NCI-H510A (cell line): ENCODE results near the gene OR1J4.
"Not testable (repeated sequence)": the region's sequence is repeated elsewhere in the genome, so short reads cannot be mapped to it uniquely, and the experiment has no call there.

Experiments used
- DNase-seq: peaks from one replicate; lab custom pipeline; 2025; lab: John Stamatoyannopoulos, UW

OR1J4 gene

DNA sequence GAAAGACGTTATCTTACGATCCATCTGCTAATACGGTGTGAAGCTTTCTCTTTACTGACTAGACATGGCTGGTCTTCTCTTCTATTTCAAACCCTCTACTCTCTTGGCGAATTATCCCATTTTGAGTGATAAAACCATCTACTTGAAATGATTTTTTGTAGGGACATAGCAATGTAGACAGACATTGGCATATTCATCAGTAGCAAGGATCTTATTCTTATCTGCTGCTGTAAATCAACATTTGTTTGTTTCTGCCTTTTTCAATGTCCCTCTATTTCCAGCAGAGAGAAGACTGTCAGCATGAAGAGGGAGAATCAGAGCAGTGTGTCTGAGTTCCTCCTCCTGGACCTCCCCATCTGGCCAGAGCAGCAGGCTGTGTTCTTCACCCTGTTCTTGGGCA, at the start of gene OR1J4:
Gene OR1J4, plus strand, starts transcription at position 301 of the 400 bp plus-strand sequence. Its CDS starts 0 bp downstream, at position 301.
- no peak for DNase-seq

DNA sequence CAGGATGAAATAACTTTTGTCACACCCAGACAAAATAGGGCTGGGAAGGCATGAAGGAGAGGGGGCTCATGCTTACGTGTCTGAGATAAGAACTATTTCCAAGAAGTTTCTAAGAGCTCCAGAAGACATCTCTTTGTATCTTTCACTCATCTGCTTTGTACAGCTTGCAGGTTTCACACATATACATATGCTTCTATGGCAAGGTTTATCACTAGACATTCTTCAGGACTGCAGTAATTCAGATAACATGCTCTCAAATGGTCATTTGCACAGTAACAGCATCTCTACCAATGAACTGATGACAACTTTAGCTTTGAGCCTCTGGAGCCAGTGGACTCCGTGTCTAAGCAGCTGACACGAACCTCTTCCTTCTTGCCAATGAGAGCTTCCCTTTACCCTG, 44.4 kb upstream of the OR1J4 start:
- no peak for DNase-seq

GRCh38 chr9:122475717-122476116, 43.2 kb upstream of the OR1J4 start:
- DNase-seq = no peak

- no peak for DNase-seq
These were observed 41.6 kb upstream of the OR1J4 start for GRCh38 chr9:122477346-122477745.

DNA sequence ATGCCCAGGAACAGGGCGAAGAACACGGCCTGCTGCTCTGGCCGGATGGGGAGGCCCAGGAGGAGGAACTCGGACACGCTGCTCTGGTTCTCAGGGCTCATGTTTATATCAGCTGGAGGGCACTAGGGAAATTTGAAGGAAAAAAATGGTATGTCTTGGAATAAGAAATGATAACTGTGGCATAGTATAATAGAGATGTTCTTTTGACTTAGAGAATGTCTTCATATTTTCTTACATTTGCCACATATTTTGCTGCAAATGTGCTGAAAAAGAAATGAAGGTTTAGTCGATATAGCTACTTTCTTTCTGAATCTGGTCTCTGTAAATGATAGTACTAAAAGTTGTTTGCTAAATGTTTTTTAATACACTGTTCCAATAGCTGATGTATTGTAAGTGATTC, 41.1 kb upstream of the OR1J4 start, which contains the start of gene OR1J1:
Gene OR1J1, minus strand, starts transcription at position 101 of the 400 bp plus-strand sequence. Its CDS starts 0 bp downstream, at position 101.
- DNase-seq = no peak

DNA sequence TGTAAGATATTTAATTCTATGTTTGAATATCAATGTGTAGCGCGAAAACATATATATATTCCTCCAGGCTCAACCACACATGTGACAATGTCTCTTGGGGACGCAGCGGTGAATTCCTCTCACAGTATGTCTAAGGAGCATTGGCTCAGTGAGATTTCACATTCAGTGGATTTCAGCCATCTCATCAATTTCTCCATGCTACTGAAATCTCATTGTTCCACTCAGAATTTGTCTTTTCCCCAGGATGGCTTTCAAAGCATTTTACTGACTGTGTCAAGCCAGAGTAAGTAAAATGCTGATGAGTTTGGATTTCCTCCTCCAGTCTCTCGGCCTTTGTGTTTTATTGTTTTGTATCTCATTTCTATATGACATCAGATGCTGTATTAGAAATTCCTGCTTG, 39.9 kb upstream of the OR1J4 start:
- no peak for DNase-seq

DNA sequence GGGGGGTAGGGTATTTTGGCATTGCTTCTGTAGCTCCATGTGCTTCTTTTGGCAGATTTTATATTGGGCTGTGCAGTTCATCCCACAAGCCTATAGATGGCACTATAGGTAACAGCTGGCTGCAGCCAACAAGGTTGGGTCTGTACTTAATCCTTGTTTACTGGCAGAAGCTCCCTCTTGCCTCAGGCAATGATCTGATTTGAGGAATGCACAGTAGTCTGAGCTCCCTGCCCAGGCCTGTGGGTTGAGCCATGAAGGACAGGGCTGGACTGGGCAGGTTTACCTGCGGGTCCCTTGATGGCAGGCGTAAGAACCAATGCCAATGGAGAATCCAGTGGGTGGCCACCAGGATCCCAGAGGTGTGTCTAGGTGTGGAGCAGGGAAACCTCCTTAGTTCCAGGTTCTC, 20.1 kb upstream of the OR1J4 start:
- no peak for DNase-seq

DNA sequence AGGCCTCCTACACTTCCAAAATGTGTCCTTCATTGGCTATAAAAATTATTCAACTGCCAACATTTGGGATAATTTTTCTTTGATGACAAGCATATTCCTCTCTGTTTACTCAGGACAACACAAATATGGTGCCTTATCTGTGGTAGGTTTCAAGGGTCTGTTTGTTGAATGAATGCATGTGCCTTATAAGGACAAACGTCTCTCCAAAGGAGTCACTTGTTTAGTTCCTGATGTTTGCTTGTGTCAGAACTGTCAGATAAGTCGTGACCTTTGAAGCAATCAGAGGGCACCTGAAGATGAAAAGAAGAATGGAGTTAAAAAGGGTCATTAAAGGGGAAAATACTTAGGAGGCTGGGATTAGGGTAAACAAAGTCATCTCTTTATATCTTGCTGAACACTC, 12.0 kb upstream of the OR1J4 start:
- no peak for DNase-seq

DNA sequence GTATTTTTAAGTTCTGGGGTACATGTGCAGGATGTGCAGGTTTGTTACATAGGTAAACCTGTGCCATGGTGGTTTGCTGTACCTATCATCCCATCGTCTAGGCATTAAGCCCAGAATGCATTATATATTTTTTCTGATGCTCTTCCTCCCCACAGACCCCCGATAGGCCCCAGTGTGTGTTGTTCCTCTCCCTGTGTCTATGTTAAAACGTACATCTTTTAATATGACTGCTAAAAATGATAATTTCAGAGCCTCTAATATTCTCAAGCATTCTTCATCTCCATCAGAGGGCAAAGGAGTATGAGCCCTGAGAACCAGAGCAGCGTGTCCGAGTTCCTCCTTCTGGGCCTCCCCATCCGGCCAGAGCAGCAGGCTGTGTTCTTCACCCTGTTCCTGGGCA, 8.4 kb upstream of the OR1J4 start, which contains the start of gene OR1J2:
Gene OR1J2, plus strand, starts transcription at position 301 of the 400 bp plus-strand sequence. Its CDS starts 0 bp downstream, at position 301.
- no peak for DNase-seq

DNA sequence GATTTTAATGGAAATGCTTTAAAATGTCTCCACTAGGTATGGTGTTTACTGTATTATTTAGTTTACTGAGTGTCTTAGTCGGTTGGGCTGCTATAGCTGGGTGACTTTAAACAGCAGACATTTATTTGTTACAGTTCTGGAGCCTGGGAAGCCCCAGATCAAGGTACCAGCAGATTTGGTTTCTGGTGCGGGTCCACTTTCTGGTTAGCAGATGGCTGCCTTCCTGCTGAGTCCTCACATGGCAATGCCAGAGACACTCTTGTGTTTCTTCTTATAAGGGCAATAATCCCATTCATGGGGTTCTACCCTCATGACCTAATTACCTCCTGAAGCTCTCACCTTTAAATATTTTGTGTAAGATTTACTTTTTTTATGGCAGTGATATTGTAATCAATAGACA, 715 bp upstream of the OR1J4 start:
- DNase-seq = no peak

DNA sequence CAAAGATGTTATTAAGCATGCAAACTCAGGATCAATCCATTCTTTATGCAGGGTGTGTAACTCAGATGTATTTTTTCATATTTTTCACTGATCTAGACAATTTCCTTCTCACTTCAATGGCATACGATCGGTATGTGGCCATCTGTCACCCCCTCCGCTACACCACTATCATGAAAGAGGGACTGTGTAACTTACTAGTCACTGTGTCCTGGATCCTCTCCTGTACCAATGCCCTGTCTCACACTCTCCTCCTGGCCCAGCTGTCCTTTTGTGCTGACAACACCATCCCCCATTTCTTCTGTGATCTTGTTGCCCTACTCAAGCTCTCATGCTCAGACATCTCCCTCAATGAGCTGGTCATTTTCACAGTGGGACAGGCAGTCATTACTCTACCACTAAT, 435 bp downstream of the OR1J4 start:
- DNase-seq = no peak

DNA sequence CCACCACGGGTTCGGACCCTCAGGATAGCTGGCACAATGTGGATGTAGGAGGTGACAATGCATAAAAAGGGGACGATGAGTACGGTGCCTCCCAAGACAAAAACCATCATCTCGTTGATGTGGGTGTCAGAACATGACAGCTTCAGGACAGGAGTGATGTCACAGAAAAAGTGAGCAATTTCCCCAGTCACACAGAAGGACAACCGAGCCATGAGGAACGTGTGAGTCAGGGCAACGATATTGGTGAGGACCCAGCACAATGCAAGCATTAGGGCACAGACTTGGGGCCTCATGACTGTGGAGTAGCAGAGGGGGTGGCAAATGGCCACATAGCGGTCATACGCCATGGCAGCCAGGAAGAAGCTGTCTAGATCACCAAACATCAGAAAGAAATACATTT, 7.7 kb downstream of the OR1J4 start:
- DNase-seq = no peak

DNA sequence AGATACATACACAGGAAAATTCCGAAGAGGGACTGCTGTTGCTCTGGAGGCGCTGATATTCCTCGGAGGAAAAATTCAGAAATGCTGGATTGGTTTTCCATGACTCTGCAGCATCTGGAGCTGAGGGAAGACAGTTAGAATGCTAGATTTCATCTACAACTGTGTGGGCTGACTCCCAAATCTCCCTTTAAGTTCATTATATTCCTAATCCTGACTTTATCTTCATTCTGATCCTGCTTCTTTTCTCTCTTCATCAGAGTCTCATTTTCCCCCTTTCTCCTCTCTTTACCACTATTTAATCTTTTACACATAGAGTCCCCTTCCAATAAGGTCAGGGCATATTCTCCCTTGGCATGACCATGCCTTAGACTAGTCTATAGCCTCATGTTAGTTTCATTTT, 8.3 kb downstream of the OR1J4 start, which contains the start of gene OR1N1:
Gene OR1N1, minus strand, starts transcription at position 101 of the 400 bp plus-strand sequence. Its CDS starts 0 bp downstream, at position 101.
- DNase-seq = no peak

DNA sequence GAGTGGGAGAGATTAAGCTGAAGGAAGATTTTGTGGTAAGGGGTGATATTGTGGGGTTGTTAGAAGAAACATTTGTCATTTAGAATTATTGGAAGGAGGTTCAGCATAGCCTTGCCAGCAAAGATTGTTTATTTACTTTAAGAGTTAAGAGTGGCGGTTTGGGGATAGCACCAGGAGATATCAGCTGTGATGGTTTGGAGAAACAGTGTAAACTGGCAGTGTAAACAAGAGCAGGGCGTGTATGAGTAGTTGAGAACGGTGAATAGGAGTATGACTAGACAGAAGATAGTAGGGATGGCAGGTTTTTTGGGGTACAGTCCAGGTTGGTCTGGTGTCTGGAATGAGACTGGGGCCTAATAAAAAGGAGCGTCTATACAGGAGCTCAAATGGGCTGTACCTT, 12.2 kb downstream of the OR1J4 start:
- not testable (repeated sequence) for DNase-seq

GRCh38 chr9:122536134-122536533, 17.2 kb downstream of the OR1J4 start:
- DNase-seq = no peak

- DNase-seq = not testable (repeated sequence)
These were observed 18.1 kb downstream of the OR1J4 start for GRCh38 chr9:122537066-122537465.

GRCh38 chr9:122538757-122539156, 19.8 kb downstream of the OR1J4 start:
- DNase-seq = no peak

- DNase-seq = no peak
These were observed 27.3 kb downstream of the OR1J4 start for GRCh38 chr9:122546196-122546595.

DNA sequence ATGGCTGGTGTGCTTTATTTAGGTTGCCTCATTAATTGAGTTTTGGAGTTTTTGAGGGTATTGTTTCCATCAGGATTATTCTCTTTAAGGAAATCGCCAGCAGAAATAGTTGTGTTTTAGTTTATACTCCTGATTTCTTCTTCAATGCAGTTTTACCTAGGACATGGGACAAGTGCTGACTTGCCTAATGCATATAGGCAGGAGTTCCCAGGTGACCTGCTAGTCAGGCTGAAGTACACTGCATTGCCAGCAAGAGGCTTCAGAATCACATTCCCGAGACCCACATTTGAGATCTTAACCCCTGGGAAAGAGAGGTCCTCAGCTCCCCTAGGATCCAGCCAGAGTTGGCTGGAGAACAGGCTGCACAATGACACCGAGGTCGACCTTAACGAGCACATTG, 32.4 kb downstream of the OR1J4 start:
- DNase-seq = no peak

GRCh38 chr9:122552812-122553211, 33.9 kb downstream of the OR1J4 start, which contains the start of gene OR1N2:
Gene OR1N2 (plus strand): TSS chr9:122553112. CDS start chr9:122553212, 100 bp downstream.
- DNase-seq = no peak

DNA sequence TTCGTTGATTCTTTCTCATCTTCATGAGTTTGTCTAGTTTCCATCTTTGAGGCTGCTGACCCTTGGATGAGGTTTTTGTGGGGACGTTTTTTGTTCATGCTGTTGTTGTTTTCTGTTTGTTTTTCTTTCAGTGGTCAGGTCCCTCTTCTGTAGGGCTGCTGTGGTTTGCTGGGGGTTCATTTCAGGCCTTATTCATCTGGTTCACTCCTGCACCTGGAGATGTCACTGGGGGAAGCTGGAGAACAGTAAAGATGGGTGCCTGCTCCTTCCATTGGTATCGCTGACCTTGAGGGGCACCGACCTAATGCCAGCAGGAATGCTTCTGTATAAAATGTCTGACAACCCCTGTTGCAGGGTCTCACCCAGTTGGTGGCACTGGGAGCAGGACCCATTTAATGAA, 42.5 kb downstream of the OR1J4 start:
- no peak for DNase-seq

DNA sequence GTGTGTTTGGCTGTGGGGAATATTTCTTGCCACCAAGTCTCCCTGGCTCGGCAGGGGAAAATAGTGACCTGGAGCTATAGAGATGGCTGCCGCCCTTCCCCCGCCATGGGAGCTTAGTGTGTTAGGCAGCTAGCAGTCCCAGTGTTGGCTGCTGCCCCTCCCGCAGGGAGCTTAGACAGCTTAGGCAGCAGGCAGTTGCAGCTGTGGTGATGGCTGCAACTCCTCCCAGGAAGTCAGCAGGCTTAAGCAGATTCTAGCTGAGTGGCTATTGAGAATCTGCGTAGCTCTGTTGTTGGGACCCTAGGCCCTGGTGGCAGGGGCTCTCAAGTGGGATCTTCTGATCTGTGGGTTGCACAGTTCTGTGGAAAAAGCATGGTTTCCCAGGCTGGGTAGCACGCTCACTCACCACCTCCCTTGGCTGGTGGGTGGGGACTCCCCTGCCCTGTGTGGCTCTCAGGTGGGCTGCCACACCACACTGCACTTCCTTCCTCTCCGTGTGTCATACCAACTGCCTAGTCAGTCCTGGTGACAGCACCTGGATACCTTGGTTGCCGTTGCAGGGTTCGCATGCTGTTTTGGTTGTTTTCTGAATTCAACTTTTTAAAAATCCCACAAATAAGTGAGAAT, 43.3 kb downstream of the OR1J4 start:
- no peak for DNase-seq

- no peak for DNase-seq
These were observed 49.0 kb downstream of the OR1J4 start for GRCh38 chr9:122567901-122568300.
